GM21723 (cell line): ENCODE data around the gene SCAMP3.
A peak's percentile ranks its signal among the peaks of the same experiment; 100 is the strongest.

Experiments
- ATAC-seq: cut with Tn5 transposase; IDR thresholded peaks from one replicate; pipeline ENCODE4 v1.9.1; 2021; ENCODE audit warnings: mild to moderate bottlenecking, moderate library complexity; ENCODE audit not compliant: unreplicated experiment

SCAMP3 gene

GRCh38 chr1:155286544-155286943 lies 24.4 kb upstream of the SCAMP3 start:
- no peak for ATAC-seq

DNA sequence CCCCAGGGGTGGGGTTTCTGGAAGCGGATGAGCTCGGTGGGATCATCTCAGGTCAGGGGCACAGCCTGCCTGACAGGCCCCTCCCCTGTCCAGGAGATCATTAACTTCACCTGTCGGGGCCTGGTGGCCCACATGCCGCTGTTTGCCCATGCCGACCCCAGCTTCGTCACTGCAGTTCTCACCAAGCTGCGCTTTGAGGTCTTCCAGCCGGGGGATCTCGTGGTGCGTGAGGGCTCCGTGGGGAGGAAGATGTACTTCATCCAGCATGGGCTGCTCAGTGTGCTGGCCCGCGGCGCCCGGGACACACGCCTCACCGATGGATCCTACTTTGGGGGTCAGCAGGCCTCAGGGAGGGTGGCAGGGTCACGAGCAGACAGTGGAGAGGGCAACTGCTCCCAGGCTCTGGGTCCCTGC lies 23.5 kb upstream of the SCAMP3 start:
- no peak for ATAC-seq

- no peak for ATAC-seq
Observed at GRCh38 chr1:155285063-155285462, 22.9 kb upstream of the SCAMP3 start.

DNA sequence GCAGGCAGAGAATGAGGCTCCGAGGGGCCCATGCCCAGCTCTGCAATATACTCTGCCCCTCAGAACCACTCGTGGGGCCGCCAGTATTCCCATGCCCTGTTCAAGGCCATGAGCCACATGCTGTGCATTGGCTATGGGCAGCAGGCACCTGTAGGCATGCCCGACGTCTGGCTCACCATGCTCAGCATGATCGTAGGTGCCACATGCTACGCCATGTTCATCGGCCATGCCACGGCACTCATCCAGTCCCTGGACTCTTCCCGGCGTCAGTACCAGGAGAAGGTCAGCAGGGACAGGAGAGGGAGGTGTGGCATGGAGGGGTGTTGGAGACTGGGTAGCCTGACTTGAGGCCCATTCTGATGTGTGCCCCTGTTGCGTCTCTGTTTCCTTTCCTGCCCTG lies 22.3 kb upstream of the SCAMP3 start:
- ATAC-seq: no peak

- ATAC-seq: no peak
Observed at GRCh38 chr1:155282488-155283091, 20.4 kb upstream of the SCAMP3 start.

- no peak for ATAC-seq
Observed at GRCh38 chr1:155279268-155279667, 17.1 kb upstream of the SCAMP3 start.

DNA sequence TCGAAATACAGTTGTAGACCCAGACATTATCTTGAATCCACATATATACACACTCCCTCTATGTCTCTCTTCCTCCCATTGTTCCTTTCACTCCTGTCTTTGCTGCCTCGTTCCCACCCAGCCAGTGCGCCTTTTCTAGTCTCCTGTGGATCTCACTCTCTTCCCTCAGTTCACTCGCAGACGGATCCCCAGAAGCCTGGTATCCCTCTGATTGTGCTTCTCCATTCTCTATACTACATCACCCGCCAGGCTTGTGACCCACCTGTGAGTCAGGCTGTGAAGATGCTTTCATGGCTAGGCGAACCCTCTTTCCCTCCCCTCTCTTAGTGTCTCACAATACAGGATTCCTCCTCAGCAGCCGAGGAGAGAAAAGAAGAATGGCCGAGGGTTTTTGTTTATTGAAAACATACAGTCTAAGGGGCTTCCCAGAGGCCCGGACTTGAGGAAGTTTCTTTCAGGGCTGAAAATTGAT lies 16.6 kb upstream of the SCAMP3 start:
- ATAC-seq: no peak

DNA sequence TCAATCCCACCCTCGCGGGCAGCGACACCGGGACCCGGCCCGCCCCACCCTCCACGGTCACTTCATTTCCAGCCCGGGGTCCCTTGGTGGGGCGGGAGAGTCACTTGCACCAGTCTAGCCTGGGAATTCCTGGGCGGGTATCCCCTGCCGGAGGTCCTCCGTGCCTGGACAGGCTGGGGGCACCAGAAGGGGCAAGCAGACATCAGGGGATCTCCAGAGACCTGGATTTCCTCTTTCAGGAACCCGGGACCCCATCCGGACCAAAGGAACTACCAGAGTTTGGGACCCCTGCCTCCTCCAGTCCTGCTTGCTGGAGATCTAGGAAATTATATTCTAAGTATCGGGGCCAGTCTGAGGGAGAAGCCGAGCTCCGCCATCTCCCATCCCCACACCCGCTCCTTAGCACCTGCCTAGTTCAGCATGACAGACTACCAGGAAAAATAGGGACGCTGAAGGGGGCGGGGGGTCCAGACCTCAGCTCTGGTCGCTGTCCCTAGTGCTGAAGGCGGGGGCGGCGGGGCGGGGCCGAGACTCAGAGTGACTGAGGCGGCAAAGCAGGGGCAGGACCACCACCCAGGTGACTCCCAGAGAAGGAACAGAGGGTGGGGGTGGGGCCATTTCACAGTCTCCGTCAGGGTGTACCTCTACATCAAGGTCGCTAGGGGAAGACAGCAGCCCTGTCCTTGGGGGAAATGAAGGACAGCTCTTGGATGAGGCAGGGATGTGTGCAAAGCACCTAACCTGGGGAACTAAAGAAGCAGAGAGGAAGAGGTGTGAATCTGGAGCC lies 15.9 kb upstream of the SCAMP3 start:
- no peak for ATAC-seq

DNA sequence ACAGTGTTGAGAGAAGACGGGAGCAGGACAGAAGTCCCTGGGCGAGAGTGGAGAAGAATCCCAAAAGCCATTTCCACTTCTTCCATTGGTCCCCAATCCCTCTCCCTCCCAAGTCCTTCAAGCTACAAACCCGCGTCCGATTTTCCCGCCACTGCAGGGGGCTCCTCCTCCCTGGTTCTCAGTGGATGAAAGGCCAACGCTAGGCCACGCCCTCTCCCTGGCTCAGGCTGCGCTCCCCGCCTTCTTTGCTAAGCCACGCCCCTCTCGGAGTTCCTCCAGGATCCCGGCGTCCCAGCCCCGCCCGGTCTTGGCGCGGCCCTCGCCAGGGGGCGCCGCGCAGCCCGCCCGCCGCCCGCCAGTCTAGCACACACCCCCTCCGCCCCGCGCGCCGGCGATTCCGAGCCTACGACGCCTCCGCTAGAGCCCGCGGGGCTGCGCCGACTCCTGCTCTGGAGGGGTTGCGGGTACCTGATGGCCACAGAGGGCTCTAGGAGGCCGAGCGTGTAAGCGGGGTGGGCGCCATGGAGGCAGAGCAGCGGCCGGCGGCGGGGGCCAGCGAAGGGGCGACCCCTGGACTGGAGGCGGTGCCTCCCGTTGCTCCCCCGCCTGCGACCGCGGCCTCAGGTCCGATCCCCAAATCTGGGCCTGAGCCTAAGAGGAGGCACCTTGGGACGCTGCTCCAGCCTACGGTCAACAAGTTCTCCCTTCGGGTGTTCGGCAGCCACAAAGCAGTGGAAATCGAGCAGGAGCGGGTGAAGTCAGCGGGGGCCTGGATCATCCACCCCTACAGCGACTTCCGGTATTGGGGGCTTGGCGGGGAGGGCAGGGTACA lies 15.1 kb upstream of the SCAMP3 start, which contains the start of gene HCN3:
HCN3 (plus strand) TSS at position 394 of the 832 bp plus-strand sequence; CDS start at position 522, 128 bp downstream.
- peak; percentile 62 for ATAC-seq

GRCh38 chr1:155273343-155274245 lies 11.4 kb upstream of the SCAMP3 start, which contains the start of gene CLK2:
Gene CLK2, minus strand, starts transcription at chr1:155273504. Its CDS starts 2,527 bp downstream, at chr1:155270977.
- peak; percentile 77 for ATAC-seq

DNA sequence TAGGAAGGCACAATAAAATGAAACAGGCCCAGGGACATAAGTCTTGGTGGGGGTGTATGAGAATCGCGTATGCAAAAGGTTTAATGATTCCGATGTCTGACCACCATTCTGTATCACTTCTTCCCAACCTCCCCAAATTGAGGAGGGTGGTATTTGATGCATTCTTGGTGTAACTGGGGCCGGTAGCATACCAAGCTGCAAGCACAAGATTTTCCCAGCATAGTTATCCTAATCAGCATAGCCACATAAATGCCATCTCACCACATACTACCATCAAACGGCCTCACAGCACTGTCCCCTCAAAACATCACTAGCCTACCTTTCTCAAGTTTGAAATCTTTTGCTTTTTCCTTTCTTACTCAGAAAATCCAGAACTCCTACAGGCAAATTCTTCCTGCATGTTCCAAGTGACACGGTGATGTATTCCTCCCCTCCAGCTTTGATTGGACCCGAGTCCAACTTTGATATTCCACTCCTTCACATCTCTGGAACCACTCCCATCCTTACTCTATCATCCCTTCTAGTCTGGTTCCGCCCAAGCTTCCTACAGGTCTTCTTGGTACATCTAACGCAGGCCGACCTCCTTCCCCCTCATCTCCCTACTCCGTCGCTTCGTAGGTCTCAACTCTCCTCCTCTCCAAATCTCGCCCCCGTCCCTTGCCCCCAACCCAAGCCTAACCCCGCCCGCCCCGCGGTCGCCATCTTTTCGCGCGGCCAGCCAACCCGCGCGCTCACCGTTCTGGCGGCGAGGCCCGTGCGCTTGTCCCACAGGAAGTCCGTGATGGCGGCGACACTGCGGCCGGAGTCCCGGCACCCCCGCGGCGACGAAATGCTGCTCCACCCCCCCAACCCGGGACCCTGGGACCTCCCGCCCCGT lies 10.5 kb upstream of the SCAMP3 start:
- peak; percentile 34 for ATAC-seq

DNA sequence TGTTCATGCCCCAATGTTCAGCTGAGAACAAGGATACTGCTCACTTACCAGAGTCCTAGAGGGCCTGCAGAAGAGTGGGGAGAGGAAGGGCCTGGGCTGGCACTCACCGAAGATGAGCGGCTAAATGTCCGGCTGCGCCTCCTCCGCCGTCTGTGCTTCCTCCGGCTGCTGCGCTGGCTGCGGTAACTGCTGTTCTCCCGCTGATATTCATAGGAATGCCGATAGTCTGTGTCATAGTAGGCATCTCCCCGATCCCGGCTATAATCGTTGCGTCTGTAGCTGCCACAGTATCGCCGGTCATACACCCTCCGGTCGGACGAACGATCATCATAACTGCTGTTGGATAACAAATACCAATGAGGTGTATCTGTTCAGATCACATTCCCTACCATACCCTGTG lies 7.2 kb upstream of the SCAMP3 start:
- no peak for ATAC-seq

DNA sequence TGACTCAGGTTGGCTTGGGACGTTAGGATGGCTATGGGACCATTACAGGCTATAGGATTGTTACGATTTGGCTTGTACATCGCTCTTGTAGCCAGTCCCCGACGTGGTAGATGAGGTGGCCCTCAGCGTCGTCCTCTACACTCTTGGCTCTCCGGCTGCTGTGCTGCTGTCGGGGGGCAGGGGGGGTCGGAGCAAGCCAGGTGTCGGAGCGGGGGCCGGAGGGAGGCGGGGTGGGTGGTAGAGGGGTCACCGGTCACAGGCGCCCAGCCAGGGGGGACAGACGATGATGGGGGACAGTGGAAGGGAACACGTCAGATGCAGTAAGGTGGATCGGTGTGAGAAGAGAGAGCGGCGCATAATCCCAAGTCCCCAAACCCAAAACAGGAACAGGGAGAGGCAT lies 6.5 kb upstream of the SCAMP3 start:
- ATAC-seq: no peak

DNA sequence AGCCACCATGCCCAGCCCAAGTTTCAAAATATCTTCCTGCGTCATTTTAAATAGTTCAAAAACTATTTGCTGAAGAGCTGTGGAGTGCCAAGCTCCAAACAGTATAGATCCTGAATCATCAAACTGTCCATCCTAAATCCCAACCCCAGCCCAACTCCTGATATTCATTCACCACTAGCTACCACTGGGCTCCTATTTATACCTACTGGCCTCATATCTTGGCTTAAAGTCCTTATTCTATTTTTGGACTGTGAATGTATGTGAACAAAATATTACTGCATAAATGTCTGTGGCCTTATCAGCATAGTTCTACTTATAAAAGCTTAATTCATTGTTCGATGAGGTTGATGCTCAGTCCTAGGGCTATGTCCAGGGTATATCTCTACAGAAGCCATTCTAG lies 5.2 kb upstream of the SCAMP3 start:
- ATAC-seq: no peak

GRCh38 chr1:155266553-155266952 lies 4.4 kb upstream of the SCAMP3 start:
- ATAC-seq: no peak

DNA sequence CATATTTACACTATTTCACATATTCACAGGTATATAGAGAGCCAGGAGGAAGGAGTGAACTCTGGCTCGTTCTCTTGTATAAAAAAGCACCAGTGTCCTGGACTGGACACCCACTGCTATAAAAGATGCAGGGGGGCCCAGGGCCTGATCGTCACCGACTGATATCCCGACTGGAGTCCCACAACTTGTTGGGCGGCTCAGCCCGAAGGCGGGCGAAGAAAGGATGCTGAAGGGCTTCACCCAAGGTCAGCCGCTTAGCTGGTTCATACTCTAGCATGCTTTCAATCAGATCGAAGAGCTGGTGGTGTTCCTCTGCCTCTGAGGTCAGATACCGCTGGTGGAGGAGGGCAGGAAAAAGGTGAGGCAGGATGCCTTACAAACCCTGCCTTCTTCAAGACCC lies 907 bp upstream of the SCAMP3 start:
- ATAC-seq: no peak

- peak; percentile 11 for ATAC-seq
Observed at GRCh38 chr1:155261493-155261851, 688 bp downstream of the SCAMP3 start.

DNA sequence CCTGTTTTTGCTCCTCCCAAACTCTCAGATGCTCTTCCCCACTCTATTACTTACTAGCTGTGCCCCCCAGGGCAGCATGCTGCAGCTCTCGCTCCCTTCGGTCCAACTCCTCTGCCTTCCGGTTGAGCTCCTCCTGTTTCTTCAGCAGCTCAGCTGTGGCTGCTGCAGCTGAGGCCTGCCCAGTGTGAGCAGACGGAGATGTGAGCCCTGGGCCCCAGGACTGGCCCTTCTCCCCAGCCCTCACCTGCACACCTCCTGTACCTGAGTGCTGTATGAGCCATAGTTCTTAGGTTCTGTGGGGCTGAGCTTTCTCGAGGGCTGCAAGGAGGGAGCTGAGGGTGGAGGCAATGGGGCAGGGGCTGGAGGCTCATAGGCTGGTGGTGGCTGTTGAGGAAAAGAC lies 1.9 kb downstream of the SCAMP3 start:
- ATAC-seq: no peak

- ATAC-seq: no peak
Observed at GRCh38 chr1:155256058-155256852, 5.9 kb downstream of the SCAMP3 start.
